ENCODE measurements around the gene MAMDC2.

Gene MAMDC2

GRCh38 chr9:70064496-70064895 is 20.8 kb downstream of the MAMDC2 start:
- no peak for DNase-seq (ENCODE audit: low read depth)

GRCh38 chr9:70065572-70065971 is 21.9 kb downstream of the MAMDC2 start:
- DNase-seq (ENCODE audit: low read depth) = no peak

GRCh38 chr9:70066418-70066817 is 22.8 kb downstream of the MAMDC2 start:
- no peak for DNase-seq (ENCODE audit: low read depth)

GRCh38 chr9:70066874-70067273 is 23.2 kb downstream of the MAMDC2 start:
- no peak for DNase-seq (ENCODE audit: low read depth)

GRCh38 chr9:70069704-70070103 is 26.1 kb downstream of the MAMDC2 start:
- no peak for DNase-seq (ENCODE audit: low read depth)

GRCh38 chr9:70073193-70073592 is 29.5 kb downstream of the MAMDC2 start:
- no peak for DNase-seq (ENCODE audit: low read depth)

- no peak for DNase-seq (ENCODE audit: low read depth)
Observed at GRCh38 chr9:70073756-70074155, 30.1 kb downstream of the MAMDC2 start.

DNA sequence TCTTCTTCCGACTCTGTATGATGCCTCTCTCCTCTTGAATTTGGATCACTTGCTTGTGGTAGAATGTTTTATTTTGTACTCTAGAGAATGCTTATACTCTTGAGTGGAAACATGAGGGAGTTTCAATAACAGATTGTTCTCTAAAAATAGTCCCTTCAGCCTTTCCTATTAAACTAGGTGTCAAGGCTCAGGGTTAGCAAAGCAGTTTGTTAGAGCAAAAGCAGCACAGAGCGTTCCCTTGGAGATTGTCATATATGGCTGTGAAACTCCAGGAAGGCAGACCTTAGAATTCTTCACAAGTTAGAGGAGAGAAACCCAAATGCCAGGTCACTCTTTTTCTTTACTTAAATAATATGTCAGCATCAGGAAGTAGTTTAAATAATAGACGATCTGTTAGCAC is 33.0 kb downstream of the MAMDC2 start:
- DNase-seq (ENCODE audit: low read depth) = no peak

GRCh38 chr9:70079417-70080037 is 35.9 kb downstream of the MAMDC2 start:
- no peak for DNase-seq (ENCODE audit: low read depth)

- DNase-seq (ENCODE audit: low read depth) = peak; percentile 79
Observed at GRCh38 chr9:70080481-70081119, 37.0 kb downstream of the MAMDC2 start.

- no peak for DNase-seq (ENCODE audit: low read depth)
Observed at GRCh38 chr9:70081120-70081495, 37.5 kb downstream of the MAMDC2 start.

- DNase-seq (ENCODE audit: low read depth) = no peak
Observed at GRCh38 chr9:70083429-70083828, 39.8 kb downstream of the MAMDC2 start.

DNA sequence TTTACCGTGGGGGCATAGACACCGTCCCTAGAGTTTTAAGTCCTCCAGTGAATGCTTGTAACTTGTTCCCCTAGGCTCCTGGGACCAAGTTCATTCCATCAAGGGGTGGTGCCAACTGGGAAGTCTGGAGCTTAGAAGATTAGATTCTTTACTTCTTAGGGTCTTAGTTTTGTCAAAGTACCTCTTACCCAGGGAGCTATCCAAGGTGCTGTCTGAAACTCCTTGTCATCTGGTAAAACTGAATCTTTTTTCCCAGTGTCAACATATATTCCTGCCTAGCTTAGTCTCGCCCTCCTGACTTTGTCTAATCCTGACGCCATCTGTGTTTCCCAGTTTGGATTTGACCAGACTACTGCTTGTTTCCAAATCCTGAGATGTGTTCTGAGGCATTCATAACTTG is 41.6 kb downstream of the MAMDC2 start:
- DNase-seq (ENCODE audit: low read depth) = no peak

DNA sequence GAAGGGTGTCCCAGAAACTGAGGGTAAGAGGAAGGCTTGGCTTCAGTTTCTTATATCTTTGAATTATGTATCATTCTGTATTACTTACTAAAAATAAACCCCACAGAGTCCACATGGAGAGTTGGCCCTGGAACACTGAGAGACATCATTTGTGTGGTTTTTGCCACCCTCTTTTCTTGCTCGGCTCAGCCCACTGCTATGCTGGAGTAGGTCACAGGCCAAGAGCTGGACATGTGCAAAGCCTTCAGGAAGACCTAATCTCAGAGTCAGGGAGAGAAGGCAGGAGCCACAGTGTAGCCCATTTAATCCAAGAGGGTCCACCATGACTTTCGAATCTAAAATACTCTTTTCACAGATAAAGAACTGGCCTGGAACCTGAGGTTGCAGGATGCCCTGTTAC is 47.5 kb downstream of the MAMDC2 start:
- DNase-seq (ENCODE audit: low read depth) = no peak

DNA sequence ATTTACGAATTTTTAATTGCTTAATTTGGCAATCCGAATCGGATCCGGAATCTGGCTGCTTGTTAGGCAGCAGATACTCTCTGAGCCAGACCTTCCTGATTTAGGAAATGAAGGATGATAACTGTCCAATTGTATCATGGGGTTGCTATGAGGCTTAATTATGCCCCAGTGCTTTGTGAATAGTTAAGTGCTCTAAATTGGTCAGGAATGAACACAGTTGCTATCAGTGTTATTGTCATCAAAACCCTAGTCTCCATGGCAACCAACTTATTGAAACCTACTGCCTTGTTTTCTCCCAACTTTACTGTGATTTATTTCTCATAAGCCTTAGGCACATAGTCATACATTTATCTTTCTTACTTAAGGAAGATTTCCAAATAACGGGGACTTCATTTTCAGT is 47.9 kb downstream of the MAMDC2 start:
- DNase-seq (ENCODE audit: low read depth) = no peak

DNA sequence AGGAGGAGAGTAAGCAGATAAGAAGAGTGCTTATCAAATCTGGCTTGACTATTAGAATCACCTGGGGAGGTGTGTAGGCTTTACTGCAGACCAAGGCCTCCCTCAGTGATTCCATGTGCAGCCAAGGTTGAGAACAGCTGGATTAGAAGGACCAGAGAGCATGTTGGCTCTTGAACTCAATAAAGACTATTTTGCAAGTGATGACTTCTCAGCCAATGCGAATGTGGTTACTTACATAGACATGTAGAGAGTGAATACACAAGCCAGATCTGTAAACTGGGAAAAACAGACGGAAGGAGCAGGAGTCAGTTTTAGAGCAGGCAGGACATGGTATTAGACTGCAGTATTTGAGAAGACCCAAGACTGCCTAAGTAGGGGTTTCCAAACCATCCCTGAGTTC is 48.5 kb downstream of the MAMDC2 start:
- DNase-seq (ENCODE audit: low read depth) = no peak

GRCh38 chr9:70093095-70093494 is 49.4 kb downstream of the MAMDC2 start:
- DNase-seq (ENCODE audit: low read depth) = no peak

- no peak for DNase-seq (ENCODE audit: low read depth)
Observed at GRCh38 chr9:70093944-70094343, 50.3 kb downstream of the MAMDC2 start.

- DNase-seq (ENCODE audit: low read depth) = no peak
Observed at GRCh38 chr9:70094747-70095146, 51.1 kb downstream of the MAMDC2 start.

- DNase-seq (ENCODE audit: low read depth) = no peak
Observed at GRCh38 chr9:70097187-70097586, 53.5 kb downstream of the MAMDC2 start.

DNA sequence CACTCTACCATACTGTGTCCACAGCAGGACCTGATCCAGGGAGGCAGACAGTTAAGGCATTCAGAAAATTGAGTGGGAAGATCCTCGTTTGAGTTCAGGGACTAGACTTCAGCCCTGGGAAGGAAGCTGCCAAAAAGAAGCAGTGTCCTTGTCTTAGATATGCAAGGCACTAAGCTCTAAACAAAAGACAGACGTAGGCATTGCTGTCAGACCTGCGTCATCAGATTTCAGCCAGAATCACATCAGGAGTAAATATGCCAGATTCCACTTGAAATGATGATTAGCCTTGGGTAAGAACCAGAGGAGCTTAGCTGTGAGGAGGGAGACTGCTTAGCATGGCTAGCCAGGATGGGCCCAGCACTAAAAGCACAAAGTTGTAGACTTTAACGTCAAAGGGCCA is 56.7 kb downstream of the MAMDC2 start:
- DNase-seq (ENCODE audit: low read depth) = no peak

DNA sequence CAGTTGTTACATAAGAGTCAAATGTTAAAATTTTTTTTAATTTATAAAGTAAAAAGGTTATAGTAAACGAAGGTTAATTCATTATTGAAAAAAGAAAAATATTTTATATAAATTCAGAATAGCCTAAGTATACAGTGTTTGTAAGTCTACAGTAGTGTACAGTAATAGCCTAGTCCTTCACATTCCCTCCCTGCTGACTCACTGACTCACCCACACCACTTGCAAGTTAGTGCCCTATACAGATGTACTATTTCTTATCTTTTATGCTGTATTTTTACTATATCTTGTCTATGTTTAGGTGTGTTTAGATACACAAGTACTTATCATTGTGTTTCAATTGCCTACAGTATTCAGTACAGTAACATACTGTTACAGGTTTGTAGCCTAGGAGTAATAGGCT is 57.6 kb downstream of the MAMDC2 start:
- no peak for DNase-seq (ENCODE audit: low read depth)

GRCh38 chr9:70105147-70105546 is 61.5 kb downstream of the MAMDC2 start:
- DNase-seq (ENCODE audit: low read depth) = no peak

DNA sequence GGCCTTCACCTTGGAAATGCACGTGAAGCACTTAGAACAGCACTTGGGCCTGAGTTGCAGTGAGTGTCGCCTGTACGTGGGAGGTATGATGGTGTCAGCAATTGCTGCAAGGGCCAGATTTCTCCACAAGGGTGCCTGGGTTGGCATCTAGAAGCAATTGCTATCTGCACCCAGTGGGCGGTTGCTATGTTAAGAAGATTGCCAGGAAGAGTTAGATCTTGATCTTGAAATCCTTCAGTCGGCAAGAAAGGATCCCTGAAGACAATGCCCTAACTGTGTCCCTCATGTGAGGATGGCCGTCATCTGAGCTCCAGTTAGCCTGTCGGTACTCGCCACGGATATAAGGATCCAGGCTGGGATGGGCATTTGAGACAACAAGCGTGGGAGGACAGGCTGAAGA is 62.9 kb downstream of the MAMDC2 start:
- no peak for DNase-seq (ENCODE audit: low read depth)

Measured in fibroblast of the conjunctiva (primary cell).